ENCODE measurements around the gene DNAH11. TPM values are rescaled to one million over a fixed set of nuclear protein-coding genes. Genes with fewer than 3 reads are reported as not detected.

Gene DNAH11
- total and polyA plus RNA-seq, 4 donors = 1.8 to 24.7 (median 8.1) TPM

DNA sequence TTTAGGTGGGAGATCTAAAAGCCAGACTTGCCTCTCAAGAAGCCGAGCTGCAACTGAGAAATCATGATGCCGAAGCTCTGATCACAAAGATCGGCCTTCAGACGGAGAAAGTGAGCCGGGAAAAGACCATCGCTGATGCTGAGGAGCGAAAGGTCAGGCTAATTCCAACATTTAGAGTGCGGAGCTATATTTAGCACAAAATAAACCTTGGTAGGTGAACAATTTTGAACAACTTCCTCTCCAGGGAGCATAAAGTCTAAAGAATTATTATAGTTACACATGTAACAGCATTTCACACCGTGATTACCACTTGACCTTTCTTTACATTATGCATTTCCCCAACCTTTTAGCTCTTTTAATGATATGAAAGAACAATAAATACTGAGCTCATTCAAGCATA, 236.1 kb downstream of the DNAH11 start:
- TF ChIP-seq, protein P1, sequence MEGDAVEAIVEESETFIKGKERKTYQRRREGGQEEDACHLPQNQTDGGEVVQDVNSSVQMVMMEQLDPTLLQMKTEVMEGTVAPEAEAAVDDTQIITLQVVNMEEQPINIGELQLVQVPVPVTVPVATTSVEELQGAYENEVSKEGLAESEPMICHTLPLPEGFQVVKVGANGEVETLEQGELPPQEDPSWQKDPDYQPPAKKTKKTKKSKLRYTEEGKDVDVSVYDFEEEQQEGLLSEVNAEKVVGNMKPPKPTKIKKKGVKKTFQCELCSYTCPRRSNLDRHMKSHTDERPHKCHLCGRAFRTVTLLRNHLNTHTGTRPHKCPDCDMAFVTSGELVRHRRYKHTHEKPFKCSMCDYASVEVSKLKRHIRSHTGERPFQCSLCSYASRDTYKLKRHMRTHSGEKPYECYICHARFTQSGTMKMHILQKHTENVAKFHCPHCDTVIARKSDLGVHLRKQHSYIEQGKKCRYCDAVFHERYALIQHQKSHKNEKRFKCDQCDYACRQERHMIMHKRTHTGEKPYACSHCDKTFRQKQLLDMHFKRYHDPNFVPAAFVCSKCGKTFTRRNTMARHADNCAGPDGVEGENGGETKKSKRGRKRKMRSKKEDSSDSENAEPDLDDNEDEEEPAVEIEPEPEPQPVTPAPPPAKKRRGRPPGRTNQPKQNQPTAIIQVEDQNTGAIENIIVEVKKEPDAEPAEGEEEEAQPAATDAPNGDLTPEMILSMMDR (IDR thresholded peaks at IDR 0.05; ENCODE audit: control extremely low read depth, extremely low read depth) = no peak
- DNase-seq (no peak), ATAC-seq (ENCODE audit: insufficient read depth, low FRiP score) (no peak)
- H3K36me3 ChIP-seq (ENCODE audit: control insufficient read depth in 4 of 4, insufficient read depth in 4 of 4, low read length in 4 of 4) = no peaks in the 10 kb centered on the region
- no peaks in the 10 kb centered on the region for H3K9me3 ChIP-seq (ENCODE audit: control insufficient read depth in 4 of 4, insufficient read depth in 3 of 4, low read length in 3 of 4)
- no peak overlapping the region for H3K27ac ChIP-seq (ENCODE audit: low read depth in 1 of 2, low read length in 1 of 2)
- 73 to 83% methylated on average over 9 of the region's 9 CpGs for WGBS, 2 donors
- H3K4me3 ChIP-seq = no peak overlapping the region
- no peaks in the 10 kb centered on the region for H3K4me1 ChIP-seq (ENCODE audit: control insufficient read depth in 5 of 5, insufficient read depth in 5 of 5, low read length in 5 of 5)
- H3K9ac ChIP-seq (ENCODE audit: insufficient read depth in 1 of 2, low read length in 2 of 2) = no peak overlapping the region
- H3K27me3 ChIP-seq (ENCODE audit: control insufficient read depth in 3 of 3, insufficient read depth in 3 of 3, low read length in 2 of 3) = no peaks in the 10 kb centered on the region

DNA sequence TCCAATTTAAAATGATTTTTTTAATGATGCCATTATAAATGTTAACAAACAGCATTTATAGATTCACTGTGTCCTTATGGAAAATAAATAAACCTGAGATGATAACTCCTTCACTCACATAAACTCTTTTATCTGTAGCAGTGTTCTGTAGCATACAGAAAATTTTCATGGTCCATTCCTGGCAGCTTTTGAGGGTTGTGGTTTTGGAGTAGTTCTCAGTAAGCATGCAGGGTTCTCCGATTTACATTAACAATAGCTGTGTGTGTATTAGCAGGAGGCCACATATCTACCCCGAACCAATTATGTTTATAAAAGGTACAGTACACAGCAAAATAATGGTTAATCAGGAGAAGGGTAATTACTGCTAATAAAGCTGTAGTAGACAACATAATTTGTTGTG, 240.2 kb downstream of the DNAH11 start:
- Histone ChIP-seq H3K9me3 (ENCODE audit: control insufficient read depth in 4 of 4, insufficient read depth in 3 of 4, low read length in 3 of 4) (no peaks in the 10 kb centered on the region), H3K27ac (ENCODE audit: low read depth in 1 of 2, low read length in 1 of 2) (no peak overlapping the region), H3K36me3 (ENCODE audit: control insufficient read depth in 4 of 4, insufficient read depth in 4 of 4, low read length in 4 of 4) (no peaks in the 10 kb centered on the region), H3K9ac (ENCODE audit: insufficient read depth in 1 of 2, low read length in 2 of 2) (no peak overlapping the region), H3K4me3 (no peak overlapping the region), H3K27me3 (ENCODE audit: control insufficient read depth in 3 of 3, insufficient read depth in 3 of 3, low read length in 2 of 3) (no peaks in the 10 kb centered on the region), H3K4me1 (ENCODE audit: control insufficient read depth in 5 of 5, insufficient read depth in 5 of 5, low read length in 5 of 5) (no peaks in the 10 kb centered on the region)
- WGBS, 2 donors = 62 to 73% methylated on average over 2 of the region's 2 CpGs
- TF ChIP-seq, protein P1 (IDR thresholded peaks at IDR 0.05; ENCODE audit: control extremely low read depth, extremely low read depth) = no peak
- no peak for ATAC-seq (ENCODE audit: insufficient read depth, low FRiP score)
- DNase-seq = no peak

- WGBS, 2 donors = 81 to 91% methylated on average over 4 of the region's 4 CpGs
- Histone ChIP-seq H3K27me3 (ENCODE audit: control insufficient read depth in 3 of 3, insufficient read depth in 3 of 3, low read length in 2 of 3) (peaks cover 0 to 3% (median 0%) of the 10 kb centered on the region in 3 donors), H3K36me3 (ENCODE audit: control insufficient read depth in 4 of 4, insufficient read depth in 4 of 4, low read length in 4 of 4) (no peaks in the 10 kb centered on the region), H3K27ac (ENCODE audit: low read depth in 1 of 2, low read length in 1 of 2) (no peak overlapping the region), H3K4me1 (ENCODE audit: control insufficient read depth in 5 of 5, insufficient read depth in 5 of 5, low read length in 5 of 5) (no peaks in the 10 kb centered on the region), H3K4me3 (no peak overlapping the region), H3K9me3 (ENCODE audit: control insufficient read depth in 4 of 4, insufficient read depth in 3 of 4, low read length in 3 of 4) (no peaks in the 10 kb centered on the region), H3K9ac (ENCODE audit: insufficient read depth in 1 of 2, low read length in 2 of 2) (no peak overlapping the region)
- ATAC-seq (ENCODE audit: insufficient read depth, low FRiP score) (no peak), DNase-seq (no peak)
- TF ChIP-seq, protein P1 (IDR thresholded peaks at IDR 0.05; ENCODE audit: control extremely low read depth, extremely low read depth) = no peak
These were observed 242.2 kb downstream of the DNAH11 start for GRCh38 chr7:21784989-21785388.

DNA sequence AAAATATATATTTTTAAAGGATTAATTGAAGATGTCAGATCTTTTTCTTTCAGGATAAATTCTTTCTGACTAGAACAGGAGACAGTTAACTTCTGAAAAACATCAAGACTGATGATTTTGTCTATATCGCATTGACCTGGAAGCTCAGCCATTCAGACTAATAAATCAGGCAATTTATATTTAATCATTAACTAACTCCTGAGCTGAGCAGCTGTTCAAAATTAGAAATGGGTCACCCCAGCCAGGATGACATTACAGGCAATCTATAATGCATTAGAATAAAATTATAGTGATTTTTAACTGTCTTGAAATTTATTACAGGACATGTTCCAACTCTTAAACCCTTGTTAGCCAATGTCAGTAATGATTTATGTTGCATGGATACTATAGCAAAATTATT, 263.0 kb downstream of the DNAH11 start:
- H3K9ac ChIP-seq (ENCODE audit: insufficient read depth in 1 of 2, low read length in 2 of 2) = no peak overlapping the region
- DNase-seq (no peak), ATAC-seq (ENCODE audit: insufficient read depth, low FRiP score) (no peak)
- TF ChIP-seq, protein P1 (IDR thresholded peaks at IDR 0.05; ENCODE audit: control extremely low read depth, extremely low read depth) = no peak
- H3K4me3 ChIP-seq = no peak overlapping the region
- H3K9me3 ChIP-seq (ENCODE audit: control insufficient read depth in 4 of 4, insufficient read depth in 3 of 4, low read length in 3 of 4) = no peaks in the 10 kb centered on the region
- H3K4me1 ChIP-seq (ENCODE audit: control insufficient read depth in 5 of 5, insufficient read depth in 5 of 5, low read length in 5 of 5) = no peaks in the 10 kb centered on the region
- H3K27me3 ChIP-seq (ENCODE audit: control insufficient read depth in 3 of 3, insufficient read depth in 3 of 3, low read length in 2 of 3) = no peaks in the 10 kb centered on the region
- no peak overlapping the region for H3K27ac ChIP-seq (ENCODE audit: low read depth in 1 of 2, low read length in 1 of 2)
- H3K36me3 ChIP-seq (ENCODE audit: control insufficient read depth in 4 of 4, insufficient read depth in 4 of 4, low read length in 4 of 4) = no peaks in the 10 kb centered on the region
- 55 to 82% methylated on average over 1 of the region's 1 CpG for WGBS, 2 donors

Data from lung (tissue), 12 donors.